Transverse colon (tissue), 4 donors: Measurements from ENCODE around the gene IL16.

Source experiments
- CTCF ChIP-seq, 5 experiments: fragments of 200-600 bp in 3 of 5; fragments of 450-650 bp in 2 of 5; sonication (generic) in 3 of 5; IDR thresholded peaks; 1 replicate in 2 of 5; 2 replicates in 3 of 5; pipeline ENCODE4 v1.5.1; 2016 to 2017; ENCODE audit warnings: antibody characterized with exemption in 5 of 5, inconsistent platforms in 3 of 5, mild to moderate bottlenecking in 2 of 5, moderate library complexity in 1 of 5
- EP300 ChIP-seq: sonication (generic); formaldehyde crosslinking; IDR thresholded peaks from one replicate; pipeline ENCODE4 v1.6.1; 2017; ENCODE audit warnings: antibody characterized with exemption, low read depth
- POLR2A ChIP-seq: fragments of 450-650 bp; IDR thresholded peaks from one replicate; pipeline ENCODE4 v1.6.1; 2016; ENCODE audit warnings: antibody characterized with exemption, mild to moderate bottlenecking, moderate library complexity
- POLR2AphosphoS5 ChIP-seq, 3 donors: sonication (generic); formaldehyde crosslinking; IDR thresholded peaks; one replicate each; pipeline ENCODE4 v1.6.1; 2016; ENCODE audit warnings: antibody characterized with exemption in 3 of 3

DNA sequence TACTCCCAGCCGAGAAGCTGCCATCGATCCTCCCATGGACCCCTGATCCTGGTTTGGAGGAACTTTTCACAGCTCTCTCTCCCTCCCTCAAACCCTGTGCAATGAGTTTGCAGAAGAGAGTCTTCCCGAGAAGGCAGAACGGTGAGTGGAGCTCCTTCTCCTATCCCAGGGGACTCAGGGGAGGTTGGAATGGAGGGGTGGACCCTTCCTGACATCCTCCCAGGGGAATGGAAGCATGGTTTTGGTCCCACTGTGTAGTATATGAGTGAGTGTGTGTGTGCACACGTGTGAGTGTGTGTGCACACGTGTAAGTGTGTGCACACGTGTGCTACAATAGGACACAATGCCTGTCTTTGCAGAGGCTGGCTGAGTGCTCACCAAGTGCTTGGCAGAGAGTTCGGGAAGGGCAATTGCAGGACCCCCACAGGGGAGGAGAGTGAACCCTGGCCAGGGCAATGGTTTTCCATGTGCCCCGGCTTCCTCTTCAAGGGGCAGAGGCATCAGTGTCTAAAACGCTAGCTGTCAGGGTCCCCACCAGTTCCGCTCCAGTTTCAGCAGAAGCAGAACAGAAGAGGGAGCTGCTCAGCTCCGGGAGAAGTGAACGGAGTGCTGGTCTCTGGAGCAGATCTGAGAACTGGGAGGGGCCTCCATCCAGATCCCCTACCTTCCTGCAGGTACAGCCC lies 13.8 kb upstream of the IL16 start:
- TF ChIP-seq POLR2A (no peak), CTCF (IDR thresholded peaks at IDR 0.05) (no peak), EP300 (no peak), POLR2AphosphoS5 (IDR thresholded peaks at IDR 0.05) (no peak)
